Cardiac fibroblast (primary cell): ENCODE results near the gene CHMP4B.

ENCODE experiments used
- DNase-seq, 2 donors: peaks; one replicate each; pipeline versions ENCODE4 v3.0.0 to v3.0.0-alpha.2; 2010; ENCODE audit warnings: low read depth in 2 of 2
- H3K4me3 ChIP-seq, 2 donors: replicated peaks in 1 of 2; 1 replicate in 1 of 2; 2 replicates in 1 of 2; pipeline ENCODE4 v1.5.1; 2011; ENCODE audit warnings: low read depth in 2 of 2, low read length in 2 of 2, mild to moderate bottlenecking in 2 of 2, moderate library complexity in 1 of 2
- TF ChIP-seq, protein P1 (sequence below): IDR thresholded peaks from one replicate; pipeline ENCODE4 v1.5.1; 2011; ENCODE audit warnings: low read depth, mild to moderate bottlenecking, low read length, inconsistent platforms

Gene CHMP4B

DNA sequence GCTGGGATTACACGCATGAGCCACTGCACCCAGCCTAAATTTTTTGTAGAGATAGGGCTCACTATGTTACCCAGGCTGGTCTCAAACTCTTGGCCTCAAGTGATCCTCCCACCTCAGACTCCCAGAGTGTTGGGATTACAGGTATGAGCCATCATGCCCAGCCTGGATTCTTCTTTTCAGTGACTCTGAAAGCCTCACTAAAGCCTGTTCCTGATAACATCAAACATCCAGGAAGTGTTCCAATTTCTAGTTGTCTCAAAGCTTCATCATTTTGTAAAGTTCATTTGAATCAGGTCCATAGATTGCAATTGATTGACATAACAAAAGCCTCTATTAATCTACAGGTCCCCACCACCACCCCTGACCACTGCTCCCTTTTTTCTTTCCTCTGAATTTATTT, 29.2 kb upstream of the CHMP4B start:
- TF ChIP-seq, protein P1, sequence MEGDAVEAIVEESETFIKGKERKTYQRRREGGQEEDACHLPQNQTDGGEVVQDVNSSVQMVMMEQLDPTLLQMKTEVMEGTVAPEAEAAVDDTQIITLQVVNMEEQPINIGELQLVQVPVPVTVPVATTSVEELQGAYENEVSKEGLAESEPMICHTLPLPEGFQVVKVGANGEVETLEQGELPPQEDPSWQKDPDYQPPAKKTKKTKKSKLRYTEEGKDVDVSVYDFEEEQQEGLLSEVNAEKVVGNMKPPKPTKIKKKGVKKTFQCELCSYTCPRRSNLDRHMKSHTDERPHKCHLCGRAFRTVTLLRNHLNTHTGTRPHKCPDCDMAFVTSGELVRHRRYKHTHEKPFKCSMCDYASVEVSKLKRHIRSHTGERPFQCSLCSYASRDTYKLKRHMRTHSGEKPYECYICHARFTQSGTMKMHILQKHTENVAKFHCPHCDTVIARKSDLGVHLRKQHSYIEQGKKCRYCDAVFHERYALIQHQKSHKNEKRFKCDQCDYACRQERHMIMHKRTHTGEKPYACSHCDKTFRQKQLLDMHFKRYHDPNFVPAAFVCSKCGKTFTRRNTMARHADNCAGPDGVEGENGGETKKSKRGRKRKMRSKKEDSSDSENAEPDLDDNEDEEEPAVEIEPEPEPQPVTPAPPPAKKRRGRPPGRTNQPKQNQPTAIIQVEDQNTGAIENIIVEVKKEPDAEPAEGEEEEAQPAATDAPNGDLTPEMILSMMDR = no peak
- H3K4me3 ChIP-seq = no peak overlapping the region
- DNase-seq = no peak

DNA sequence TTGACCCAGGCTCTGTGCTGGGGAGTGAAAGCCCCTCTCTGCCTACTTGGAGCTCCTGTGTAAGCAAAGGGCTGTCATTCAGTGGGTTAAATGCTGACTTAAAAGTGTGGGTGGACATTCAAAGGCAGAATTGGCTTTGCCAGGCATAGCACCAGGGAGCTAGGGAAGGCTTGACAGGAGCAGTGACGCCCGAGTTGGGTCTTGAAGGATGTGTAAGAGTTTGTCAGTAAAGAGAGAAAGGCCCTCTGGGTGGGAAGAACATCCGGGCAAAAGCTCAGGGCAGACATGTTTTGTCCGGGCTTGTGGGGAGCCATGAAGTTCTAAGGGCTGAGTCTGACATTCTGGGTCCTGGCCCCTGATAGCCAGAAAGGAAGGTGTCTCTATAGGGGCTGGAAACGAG, 27.9 kb upstream of the CHMP4B start:
- TF ChIP-seq, protein P1 = no peak
- H3K4me3 ChIP-seq = no peak overlapping the region
- DNase-seq = no peak

DNA sequence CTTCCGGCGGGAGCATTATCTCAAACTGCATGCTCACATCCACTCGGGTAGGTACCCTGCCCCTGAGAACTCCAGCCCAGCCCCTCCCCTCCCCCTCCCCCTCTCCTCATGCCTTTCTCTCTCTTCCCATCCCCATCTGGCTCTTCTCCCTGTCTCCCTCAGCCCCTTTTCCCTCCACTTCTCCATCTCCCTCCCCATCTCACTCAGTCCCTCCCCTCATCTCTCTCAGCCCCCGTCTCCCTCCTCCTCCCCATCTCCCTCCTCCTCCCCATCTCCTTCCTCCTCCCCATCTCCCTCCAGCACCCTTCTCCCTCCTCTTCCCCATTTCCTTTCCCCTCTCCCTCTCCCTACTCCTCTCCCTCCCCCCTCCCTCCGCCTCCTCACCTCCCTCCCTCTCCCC, 27.3 kb upstream of the CHMP4B start:
- DNase-seq = no peak
- TF ChIP-seq, protein P1 = no peak
- H3K4me3 ChIP-seq = no peak overlapping the region

DNA sequence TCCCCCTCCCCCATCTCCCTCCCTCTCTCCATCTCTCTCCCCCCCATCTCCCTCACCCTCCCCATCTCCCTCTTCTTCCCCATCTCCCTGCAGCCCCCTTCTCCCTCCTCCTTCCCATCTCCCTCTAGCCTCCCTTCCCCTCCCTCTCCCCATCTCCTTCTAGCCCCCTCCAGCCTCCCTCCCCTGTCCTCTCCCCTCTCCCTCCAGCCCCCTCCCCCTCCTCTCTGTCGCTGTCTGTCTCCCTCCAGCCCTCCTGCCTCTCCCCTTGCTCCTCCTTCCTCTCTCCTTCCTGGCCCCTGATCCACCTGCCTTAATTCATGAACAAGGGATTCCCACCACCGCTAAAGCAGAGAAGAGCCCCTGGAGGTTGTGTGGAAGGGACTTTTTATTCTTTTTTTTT, 26.9 kb upstream of the CHMP4B start:
- DNase-seq = no peak
- TF ChIP-seq, protein P1 = no peak
- no peak overlapping the region for H3K4me3 ChIP-seq

DNA sequence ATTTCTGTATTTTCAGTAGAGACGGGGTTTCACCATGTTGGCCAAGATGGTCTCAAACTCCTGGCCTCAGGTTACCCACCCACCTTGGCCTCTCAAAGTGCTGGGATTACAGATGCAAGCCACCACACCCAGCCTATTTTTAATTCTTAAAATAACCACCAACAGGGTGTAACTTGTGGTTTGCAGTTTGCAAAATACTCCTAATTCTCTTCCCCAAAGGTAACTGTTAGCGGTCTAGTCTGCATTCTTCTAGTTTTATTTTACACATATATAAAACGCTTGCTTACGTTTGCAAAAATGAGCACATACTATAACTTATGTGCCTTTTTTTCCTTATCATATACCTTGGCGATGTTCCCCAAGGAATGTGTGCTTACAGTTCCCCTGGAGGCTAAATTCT, 25.6 kb upstream of the CHMP4B start:
- H3K4me3 ChIP-seq = no peak overlapping the region

DNA sequence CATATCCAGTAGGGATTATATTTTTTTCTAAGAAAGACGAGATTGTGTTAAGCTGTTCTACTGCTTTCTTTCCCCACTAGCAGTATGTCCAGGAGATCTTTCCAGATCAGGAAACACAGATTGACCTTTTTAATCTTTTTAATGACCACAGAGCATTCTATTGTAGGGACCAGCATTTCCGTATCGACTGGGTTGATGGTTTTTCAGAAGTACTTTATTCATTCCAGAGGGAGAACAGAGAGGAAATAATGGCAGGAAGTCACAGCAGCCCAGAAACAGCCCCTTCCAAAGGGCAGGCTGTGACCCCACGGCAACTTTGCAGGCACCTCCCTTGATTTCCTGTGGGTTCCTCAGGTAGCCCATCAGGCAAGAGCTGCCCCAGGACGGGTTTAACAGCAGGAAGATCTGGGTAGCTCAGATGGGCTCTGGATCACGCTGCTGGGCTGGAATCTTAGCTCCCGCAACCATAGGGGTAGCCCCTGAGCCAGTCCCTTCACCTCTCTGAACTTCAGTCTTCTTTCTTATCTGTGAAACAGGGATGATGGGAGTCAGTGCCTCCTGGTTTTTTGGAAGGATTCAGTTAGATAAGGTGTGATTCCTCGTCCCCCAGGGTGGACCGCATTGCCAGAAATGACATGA, 23.8 kb upstream of the CHMP4B start:
- H3K4me3 ChIP-seq = no peak overlapping the region
- TF ChIP-seq, protein P1 = no peak
- no peak for DNase-seq

More for the DNA sequence above, 25.6 kb upstream of the CHMP4B start:
- DNase-seq = no peak
- TF ChIP-seq, protein P1 = no peak
